Liver (tissue), 3 donors: ENCODE results near the gene OPRL1.

Experiments
- EGR1 ChIP-seq, 2 donors: IDR thresholded peaks; 2 replicates each; pipeline ENCODE4 v1.6.1; 2016 to 2018; ENCODE audit warnings: antibody characterized with exemption in 2 of 2, low read depth in 2 of 2
- SP1 ChIP-seq: IDR thresholded peaks from 2 replicates; pipeline ENCODE4 v1.6.1; 2018; ENCODE audit warnings: antibody characterized with exemption, mild to moderate bottlenecking
- TF ChIP-seq, protein P1 (sequence below): IDR thresholded peaks from 2 replicates; pipeline ENCODE4 v1.6.1; 2016; ENCODE audit warnings: antibody characterized with exemption
- TF ChIP-seq, protein P2 (sequence below): fragments of 150-350 bp; IDR thresholded peaks from 2 replicates; pipeline ENCODE4 v1.5.1; 2017; ENCODE audit warnings: improper control_type of control experiment, low read depth, low read length; ENCODE audit not compliant: missing input control
- donor health status: healthy.
- donor health status: healthy.

DNA sequence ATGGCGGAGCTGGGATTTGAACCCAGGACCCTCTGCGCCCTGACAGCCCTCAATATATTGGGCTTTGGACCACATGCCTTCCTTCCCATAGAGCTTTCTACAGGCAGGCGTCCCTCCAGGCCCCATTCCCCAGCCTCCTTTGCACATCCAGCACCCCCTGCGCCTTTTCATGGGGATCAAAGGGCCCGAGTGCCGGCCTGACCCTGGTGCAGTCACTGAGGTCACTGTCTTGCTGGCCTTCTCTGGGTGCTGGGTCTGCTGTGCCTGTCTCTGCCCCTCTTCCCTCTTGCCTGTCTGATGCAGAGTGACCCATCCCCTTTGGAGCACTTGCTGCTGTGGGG is 1.7 kb downstream of the OPRL1 start:
- TF ChIP-seq, protein P1, sequence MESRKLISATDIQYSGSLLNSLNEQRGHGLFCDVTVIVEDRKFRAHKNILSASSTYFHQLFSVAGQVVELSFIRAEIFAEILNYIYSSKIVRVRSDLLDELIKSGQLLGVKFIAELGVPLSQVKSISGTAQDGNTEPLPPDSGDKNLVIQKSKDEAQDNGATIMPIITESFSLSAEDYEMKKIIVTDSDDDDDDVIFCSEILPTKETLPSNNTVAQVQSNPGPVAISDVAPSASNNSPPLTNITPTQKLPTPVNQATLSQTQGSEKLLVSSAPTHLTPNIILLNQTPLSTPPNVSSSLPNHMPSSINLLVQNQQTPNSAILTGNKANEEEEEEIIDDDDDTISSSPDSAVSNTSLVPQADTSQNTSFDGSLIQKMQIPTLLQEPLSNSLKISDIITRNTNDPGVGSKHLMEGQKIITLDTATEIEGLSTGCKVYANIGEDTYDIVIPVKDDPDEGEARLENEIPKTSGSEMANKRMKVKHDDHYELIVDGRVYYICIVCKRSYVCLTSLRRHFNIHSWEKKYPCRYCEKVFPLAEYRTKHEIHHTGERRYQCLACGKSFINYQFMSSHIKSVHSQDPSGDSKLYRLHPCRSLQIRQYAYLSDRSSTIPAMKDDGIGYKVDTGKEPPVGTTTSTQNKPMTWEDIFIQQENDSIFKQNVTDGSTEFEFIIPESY, result no peak
- TF ChIP-seq, protein P2, sequence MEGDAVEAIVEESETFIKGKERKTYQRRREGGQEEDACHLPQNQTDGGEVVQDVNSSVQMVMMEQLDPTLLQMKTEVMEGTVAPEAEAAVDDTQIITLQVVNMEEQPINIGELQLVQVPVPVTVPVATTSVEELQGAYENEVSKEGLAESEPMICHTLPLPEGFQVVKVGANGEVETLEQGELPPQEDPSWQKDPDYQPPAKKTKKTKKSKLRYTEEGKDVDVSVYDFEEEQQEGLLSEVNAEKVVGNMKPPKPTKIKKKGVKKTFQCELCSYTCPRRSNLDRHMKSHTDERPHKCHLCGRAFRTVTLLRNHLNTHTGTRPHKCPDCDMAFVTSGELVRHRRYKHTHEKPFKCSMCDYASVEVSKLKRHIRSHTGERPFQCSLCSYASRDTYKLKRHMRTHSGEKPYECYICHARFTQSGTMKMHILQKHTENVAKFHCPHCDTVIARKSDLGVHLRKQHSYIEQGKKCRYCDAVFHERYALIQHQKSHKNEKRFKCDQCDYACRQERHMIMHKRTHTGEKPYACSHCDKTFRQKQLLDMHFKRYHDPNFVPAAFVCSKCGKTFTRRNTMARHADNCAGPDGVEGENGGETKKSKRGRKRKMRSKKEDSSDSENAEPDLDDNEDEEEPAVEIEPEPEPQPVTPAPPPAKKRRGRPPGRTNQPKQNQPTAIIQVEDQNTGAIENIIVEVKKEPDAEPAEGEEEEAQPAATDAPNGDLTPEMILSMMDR, result no peak
- no peak for TF ChIP-seq EGR1 (IDR thresholded peaks at IDR 0.05; ENCODE audit: low read depth in 2 of 2)
- TF ChIP-seq SP1, result no peak
